ENCODE measurements around the gene NMNAT2. TPM values are rescaled to one million over a fixed set of nuclear protein-coding genes. Genes with fewer than 3 reads are reported as not detected.

Gene NMNAT2
- total RNA-seq, 2 donors from 2014 or later: 1.7 to 5.1 TPM

GRCh38 chr1:183355797-183356196, 62.4 kb downstream of the NMNAT2 start:
- Histone ChIP-seq H3K4me1 (ENCODE audit: control insufficient read depth, insufficient read depth, low read length) (peaks cover 6% of the 10 kb centered on the region), H3K9me3 (ENCODE audit: control insufficient read depth, low read length) (no peaks in the 10 kb centered on the region), H3K4me3 (ENCODE audit: low read length) (no peak overlapping the region), H3K27me3 (ENCODE audit: control insufficient read depth, insufficient read depth, low read length, poor library complexity, severe bottlenecking) (no peaks in the 10 kb centered on the region), H3K36me3 (ENCODE audit: control insufficient read depth, insufficient read depth, low read length) (no peaks in the 10 kb centered on the region), H3K9ac (ENCODE audit: extremely low read depth, low read length, poor library complexity, severe bottlenecking) (no peak overlapping the region), H3K27ac (ENCODE audit: low read depth, low read length) (no peak overlapping the region)
- no peak for TF ChIP-seq CTCF (conservative IDR thresholded peaks at IDR 0.05)
- no peak overlapping the region for H3K4me3 Mint-ChIP-seq
- no peak overlapping the region for H3K27ac Mint-ChIP-seq
- no peak for DNase-seq
- WGBS, 2 experiments (ENCODE audit: insufficient coverage in 1 of 2, insufficient read length in 1 of 2): 96 to 97% methylated on average over 2 to 3 of the region's 3 CpGs
- H3K4me1 Mint-ChIP-seq: peaks cover 14% of the 10 kb centered on the region
- H3K9me3 Mint-ChIP-seq: peaks cover 4% of the 10 kb centered on the region
- peaks cover 1% of the 10 kb centered on the region for H3K36me3 Mint-ChIP-seq (ENCODE audit: low read depth)
- H3K27me3 Mint-ChIP-seq (ENCODE audit: insufficient read depth): peaks cover 5% of the 10 kb centered on the region

- no peak overlapping the region for H3K9ac ChIP-seq (ENCODE audit: extremely low read depth, low read length, poor library complexity, severe bottlenecking)
- no peak overlapping the region for H3K27ac ChIP-seq (ENCODE audit: low read depth, low read length)
- Mint-ChIP-seq H3K4me3 (no peak overlapping the region), H3K36me3 (ENCODE audit: low read depth) (peaks cover 1% of the 10 kb centered on the region), H3K27me3 (ENCODE audit: insufficient read depth) (peaks cover 7% of the 10 kb centered on the region), H3K4me1 (peaks cover 14% of the 10 kb centered on the region), H3K9me3 (peaks cover 4% of the 10 kb centered on the region), H3K27ac (no peak overlapping the region)
- no peak for TF ChIP-seq CTCF (conservative IDR thresholded peaks at IDR 0.05)
- DNase-seq: no peak
- H3K4me1 ChIP-seq (ENCODE audit: control insufficient read depth, insufficient read depth, low read length): peaks cover 6% of the 10 kb centered on the region
- H3K36me3 ChIP-seq (ENCODE audit: control insufficient read depth, insufficient read depth, low read length): no peaks in the 10 kb centered on the region
- H3K27me3 ChIP-seq (ENCODE audit: control insufficient read depth, insufficient read depth, low read length, poor library complexity, severe bottlenecking): no peaks in the 10 kb centered on the region
- 92% methylated on average over 6 of the region's 6 CpGs for WGBS, 2 experiments (ENCODE audit: insufficient coverage in 1 of 2, insufficient read length in 1 of 2)
- H3K4me3 ChIP-seq (ENCODE audit: low read length): no peak overlapping the region
- H3K9me3 ChIP-seq (ENCODE audit: control insufficient read depth, low read length): no peaks in the 10 kb centered on the region
These were observed 63.0 kb downstream of the NMNAT2 start for GRCh38 chr1:183355181-183355580.

- DNase-seq: peak; percentile 72
- 68 to 80% methylated on average over 1 of the region's 1 CpG for WGBS, 2 experiments (ENCODE audit: insufficient coverage in 1 of 2, insufficient read length in 1 of 2)
- H3K4me3 Mint-ChIP-seq: no peak overlapping the region
- Histone ChIP-seq H3K4me1 (ENCODE audit: control insufficient read depth, insufficient read depth, low read length) (peaks cover 15% of the 10 kb centered on the region), H3K4me3 (ENCODE audit: low read length) (no peak overlapping the region), H3K27me3 (ENCODE audit: control insufficient read depth, insufficient read depth, low read length, poor library complexity, severe bottlenecking) (no peaks in the 10 kb centered on the region), H3K9ac (ENCODE audit: extremely low read depth, low read length, poor library complexity, severe bottlenecking) (no peak overlapping the region), H3K36me3 (ENCODE audit: control insufficient read depth, insufficient read depth, low read length) (no peaks in the 10 kb centered on the region), H3K27ac (ENCODE audit: low read depth, low read length) (no peak overlapping the region), H3K9me3 (ENCODE audit: control insufficient read depth, low read length) (no peaks in the 10 kb centered on the region)
- H3K4me1 Mint-ChIP-seq: peaks cover 25% of the 10 kb centered on the region
- no peak overlapping the region for H3K27ac Mint-ChIP-seq
- no peak for TF ChIP-seq CTCF (conservative IDR thresholded peaks at IDR 0.05)
- peaks cover 4% of the 10 kb centered on the region for H3K27me3 Mint-ChIP-seq (ENCODE audit: insufficient read depth)
- H3K36me3 Mint-ChIP-seq (ENCODE audit: low read depth): peaks cover 1% of the 10 kb centered on the region
- H3K9me3 Mint-ChIP-seq: peaks cover 4% of the 10 kb centered on the region
These were observed 64.6 kb downstream of the NMNAT2 start for GRCh38 chr1:183353597-183353996.
